ENCODE results near the gene RMND1.
"Not testable (repeated sequence)": the region's sequence is repeated elsewhere in the genome, so short reads cannot be mapped to it uniquely, and the experiment has no call there.

Gene RMND1

GRCh38 chr6:151475653-151476523, 24.0 kb upstream of the RMND1 start:
- peak overlapping the region in 1 of 3 experiments; percentile 62 for H3K27ac Mint-ChIP-seq
- H3K9me3 Mint-ChIP-seq = no peaks in the 10 kb centered on the region
- no peaks in the 10 kb centered on the region for H3K27me3 Mint-ChIP-seq (ENCODE audit: low read depth)
- peak; percentile 77 to 81 (median 78) for TF ChIP-seq CTCF (IDR thresholded peaks at IDR 0.05; ENCODE audit: unreplicated experiment in 3 of 3)
- H3K4me1 Mint-ChIP-seq = no peaks in the 10 kb centered on the region
- no peaks in the 10 kb centered on the region for H3K36me3 Mint-ChIP-seq (ENCODE audit: low read depth)
- no peak overlapping the region for H3K4me3 Mint-ChIP-seq

- TF ChIP-seq CTCF (IDR thresholded peaks at IDR 0.05; ENCODE audit: unreplicated experiment in 3 of 3) = no peak
- Mint-ChIP-seq H3K9me3 (no peaks in the 10 kb centered on the region), H3K4me1 (no peaks in the 10 kb centered on the region), H3K4me3 (no peak overlapping the region), H3K27ac (no peak overlapping the region), H3K36me3 (ENCODE audit: low read depth) (peaks cover 46% of the 10 kb centered on the region), H3K27me3 (ENCODE audit: low read depth) (no peaks in the 10 kb centered on the region)
These were observed 12.8 kb upstream of the RMND1 start for GRCh38 chr6:151464702-151465101.

- Mint-ChIP-seq H3K27me3 (ENCODE audit: low read depth) (no peaks in the 10 kb centered on the region), H3K9me3 (no peaks in the 10 kb centered on the region), H3K36me3 (ENCODE audit: low read depth) (peaks cover 50% of the 10 kb centered on the region), H3K4me1 (peaks cover 6% of the 10 kb centered on the region), H3K27ac (no peak overlapping the region), H3K4me3 (no peak overlapping the region)
- TF ChIP-seq CTCF (IDR thresholded peaks at IDR 0.05; ENCODE audit: unreplicated experiment in 3 of 3) = no peak
These were observed 9.7 kb upstream of the RMND1 start for GRCh38 chr6:151461673-151462072.

GRCh38 chr6:151455751-151456398, 3.9 kb upstream of the RMND1 start:
- H3K9me3 Mint-ChIP-seq; H3K27me3 Mint-ChIP-seq (ENCODE audit: low read depth): not testable (repeated sequence)
- peak overlapping the region in 2 of 3 experiments; percentile 5 to 18 for H3K4me3 Mint-ChIP-seq
- H3K4me1 Mint-ChIP-seq = peaks cover 29% of the 10 kb centered on the region
- H3K27ac Mint-ChIP-seq = peak overlapping the region; percentile 84 to 97 (median 90)
- H3K36me3 Mint-ChIP-seq (ENCODE audit: low read depth) = peaks cover 33% of the 10 kb centered on the region

- H3K27ac Mint-ChIP-seq = peak overlapping the region; percentile 80 to 96 (median 91)
- peaks cover 29% of the 10 kb centered on the region for H3K4me1 Mint-ChIP-seq
These were observed 963 bp upstream of the RMND1 start for GRCh38 chr6:151452750-151453427.

More at GRCh38 chr6:151452750-151453427, 963 bp upstream of the RMND1 start:
- TF ChIP-seq CTCF (IDR thresholded peaks at IDR 0.05; ENCODE audit: unreplicated experiment in 3 of 3) = no peak
- peak overlapping the region; percentile 92 to 97 (median 93) for H3K4me3 Mint-ChIP-seq
- H3K27me3 Mint-ChIP-seq (ENCODE audit: low read depth) = no peaks in the 10 kb centered on the region
- peaks cover 33% of the 10 kb centered on the region for H3K36me3 Mint-ChIP-seq (ENCODE audit: low read depth)
- H3K9me3 Mint-ChIP-seq = peaks cover 2% of the 10 kb centered on the region
